Skin of body (tissue), 1 donor: ENCODE results near the gene ZDHHC17. TPM values are rescaled to one million over a fixed set of nuclear protein-coding genes. Genes with fewer than 3 reads are reported as not detected.

Experiments
- total RNA-seq: library from RNA; depleted of rRNA; stranded (reverse); fragments of >200 nt; gene quantifications from one replicate; pipeline ENCODE4 v1.2.3, GENCODE V29; 2014

Gene ZDHHC17
- total RNA-seq, 1 donor from 2014 or later: 96.4 TPM

Other genes starting within 250 kb of the ZDHHC17 start
- 84.0 TPM for gene OSBPL8, start 204.3 kb upstream of the ZDHHC17 start, total RNA-seq
- gene CSRP2, start 114.9 kb downstream of the ZDHHC17 start, total RNA-seq: 13.3 TPM